Tibial nerve (tissue), 3 donors: Measurements from ENCODE around the gene CEBPG.

Experiments used
- CTCF ChIP-seq, 5 experiments: fragments of 200-600 bp in 3 of 5; fragments of 450-650 bp in 2 of 5; sonication (generic) in 3 of 5; IDR thresholded peaks; one replicate each; pipeline ENCODE4 v1.5.1; 2016 to 2019; ENCODE audit warnings: antibody characterized with exemption in 5 of 5, mild to moderate bottlenecking in 3 of 5, moderate library complexity in 2 of 5
- POLR2A ChIP-seq, 2 donors: fragments of 450-650 bp; IDR thresholded peaks; one replicate each; pipeline ENCODE4 v1.6.1; 2017; ENCODE audit warnings: antibody characterized with exemption in 2 of 2, mild to moderate bottlenecking in 2 of 2, moderate library complexity in 2 of 2

GRCh38 chr19:33343301-33343700 lies 30.2 kb upstream of the CEBPG start:
- TF ChIP-seq POLR2A (IDR thresholded peaks at IDR 0.05) (no peak), CTCF (IDR thresholded peaks at IDR 0.05) (no peak)
